Measurements from ENCODE around the gene CAMSAP3.

GRCh38 chr19:7618771-7619510 lies 23.3 kb downstream of the CAMSAP3 start:
- no peak for TF ChIP-seq EZH2phosphoT487 (IDR thresholded peaks at IDR 0.05; ENCODE audit: borderline replicate concordance, low read depth)
- TF ChIP-seq NRF1 (IDR thresholded peaks at IDR 0.05; ENCODE audit: low read depth, low read length), result no peak
- TF ChIP-seq EP300 (IDR thresholded peaks at IDR 0.05; ENCODE audit: borderline replicate concordance in 1 of 2, low read depth in 1 of 2, low read length in 1 of 2), result peak in 1 of 2 experiments; percentile 51; a peak in 2 of 4 replicates
- peak; percentile 4; the same call in 1 of the 2 replicates for TF ChIP-seq POLR2AphosphoS5 (IDR thresholded peaks at IDR 0.05; ENCODE audit: low read depth, low read length)
- TF ChIP-seq YY1 (IDR thresholded peaks at IDR 0.05; ENCODE audit: low read depth), result no peak
- no peak for TF ChIP-seq PBX3 (IDR thresholded peaks at IDR 0.05)
- no peak for TF ChIP-seq CTCF (IDR thresholded peaks at IDR 0.05)
- no peak for TF ChIP-seq IRF3 (IDR thresholded peaks at IDR 0.05; ENCODE audit: low read depth, low read length)
- no peak for TF ChIP-seq MAX (IDR thresholded peaks at IDR 0.05; ENCODE audit: low read depth)

Data from SK-N-SH (cell line).